Measurements from ENCODE around the gene ROCK1. TPM values are rescaled to one million over a fixed set of nuclear protein-coding genes. Genes with fewer than 3 reads are reported as not detected.

The ROCK1 gene
- total and polyA plus RNA-seq, 8 donors = 50.2 to 93.2 (median 77.9) TPM

- TF ChIP-seq CTCF (IDR thresholded peaks at IDR 0.05) = no peak
- no peaks in the 10 kb centered on the region for H3K9me3 ChIP-seq
- intact Hi-C loops (cut with DNase I) = no loop called here
- no peaks in the 10 kb centered on the region for H3K36me3 ChIP-seq
- H3K4me1 ChIP-seq = peaks cover 0 to 62% of the 10 kb centered on the region in 2 donors
- no peaks in the 10 kb centered on the region for H3K27me3 ChIP-seq
- no peak overlapping the region for H3K4me3 ChIP-seq
- DNase-seq (no peak), ATAC-seq (no peak)
- H3K27ac ChIP-seq = no peak overlapping the region
Measured at GRCh38 chr18:21099442-21099841, 12.2 kb downstream of the ROCK1 start.

GRCh38 chr18:21096760-21097159 is 14.9 kb downstream of the ROCK1 start:
- DNase-seq (no peak), ATAC-seq (no peak)
- TF ChIP-seq CTCF (IDR thresholded peaks at IDR 0.05) = no peak
- Histone ChIP-seq H3K4me1 (peaks cover 0 to 54% of the 10 kb centered on the region in 2 donors), H3K27ac (no peak overlapping the region), H3K9me3 (no peaks in the 10 kb centered on the region), H3K27me3 (no peaks in the 10 kb centered on the region), H3K4me3 (no peak overlapping the region), H3K36me3 (no peaks in the 10 kb centered on the region)
- intact Hi-C loops (cut with DNase I) = no loop called here

GRCh38 chr18:21093133-21093532 is 18.5 kb downstream of the ROCK1 start:
- no peak for DNase-seq
- no peak for TF ChIP-seq CTCF (IDR thresholded peaks at IDR 0.05)
- H3K27ac ChIP-seq = no peak overlapping the region
- H3K4me1 ChIP-seq = peaks cover 0 to 17% of the 10 kb centered on the region in 2 donors
- no peak for ATAC-seq
- H3K36me3 ChIP-seq = peaks cover 0 to 2% of the 10 kb centered on the region in 2 donors
- H3K4me3 ChIP-seq = no peak overlapping the region
- H3K27me3 ChIP-seq = no peaks in the 10 kb centered on the region
- H3K9me3 ChIP-seq = no peaks in the 10 kb centered on the region
- intact Hi-C loops (cut with DNase I) = no loop called here

- no peak overlapping the region for H3K27ac ChIP-seq
- DNase-seq (no peak), ATAC-seq (no peak)
- no peaks in the 10 kb centered on the region for H3K9me3 ChIP-seq
- no peak overlapping the region for H3K4me3 ChIP-seq
- no peak for TF ChIP-seq CTCF (IDR thresholded peaks at IDR 0.05)
- H3K27me3 ChIP-seq = no peaks in the 10 kb centered on the region
- peaks cover 0 to 2% of the 10 kb centered on the region in 2 donors for H3K36me3 ChIP-seq
- intact Hi-C loops (cut with DNase I) = no loop called here
- H3K4me1 ChIP-seq = no peaks in the 10 kb centered on the region
Measured at GRCh38 chr18:21090680-21091079, 20.9 kb downstream of the ROCK1 start.

GRCh38 chr18:21085579-21086166 is 25.9 kb downstream of the ROCK1 start:
- no peak for ATAC-seq
- DNase-seq = no peak
- Histone ChIP-seq H3K27ac (no peak overlapping the region), H3K27me3 (no peaks in the 10 kb centered on the region), H3K4me1 (peaks cover 0 to 8% of the 10 kb centered on the region in 2 donors), H3K36me3 (peaks cover 0 to 2% of the 10 kb centered on the region in 2 donors), H3K4me3 (no peak overlapping the region), H3K9me3 (peaks cover 0 to 5% of the 10 kb centered on the region in 2 donors)
- intact Hi-C loops (cut with DNase I) = no loop called here
- TF ChIP-seq CTCF (IDR thresholded peaks at IDR 0.05) = no peak
